Measurements from ENCODE around the gene TIPIN. TPM values are rescaled to one million over a fixed set of nuclear protein-coding genes. Genes with fewer than 3 reads are reported as not detected.

TIPIN gene
- total and polyA plus RNA-seq, 8 donors, result 2.3 to 13.8 (median 3.1) TPM; not detected in 1

GRCh38 chr15:66378814-66379430 lies 22.4 kb upstream of the TIPIN start:
- 89 to 94% (median 90%) methylated on average over 7 of the region's 7 CpGs for WGBS, 5 donors

GRCh38 chr15:66374179-66374578 lies 17.7 kb upstream of the TIPIN start:
- H3K4me1 ChIP-seq, result peaks cover 0 to 12% (median 0%) of the 10 kb centered on the region in 4 donors
- intact Hi-C loops (cut with DNase I; ENCODE audit: low total_unique reads), result no loop called here
- no peaks in the 10 kb centered on the region for H3K27me3 ChIP-seq
- H3K27ac ChIP-seq, result no peak overlapping the region
- H3K36me3 ChIP-seq, result no peaks in the 10 kb centered on the region
- TF ChIP-seq EP300 (IDR thresholded peaks at IDR 0.05), result no peak
- TF ChIP-seq CTCF (IDR thresholded peaks at IDR 0.05), result no peak
- TF ChIP-seq POLR2A (IDR thresholded peaks at IDR 0.05), result no peak
- TF ChIP-seq POLR2AphosphoS5 (IDR thresholded peaks at IDR 0.05), result no peak
- 87 to 99% (median 96%) methylated on average over 4 of the region's 4 CpGs for WGBS, 5 donors
- H3K9me3 ChIP-seq, result peaks cover 4 to 12% (median 10%) of the 10 kb centered on the region in 4 donors
- no peak overlapping the region for H3K4me3 ChIP-seq
- no peak for DNase-seq

More at GRCh38 chr15:66378814-66379430, 22.4 kb upstream of the TIPIN start:
- Histone ChIP-seq H3K4me3 (no peak overlapping the region), H3K9me3 (peaks cover 4 to 11% (median 8%) of the 10 kb centered on the region in 4 donors), H3K36me3 (no peaks in the 10 kb centered on the region), H3K27me3 (no peaks in the 10 kb centered on the region), H3K4me1 (no peaks in the 10 kb centered on the region), H3K27ac (no peak overlapping the region)
- no peak for DNase-seq
- intact Hi-C loops (cut with DNase I; ENCODE audit: low total_unique reads), result no loop called here
- no peak for TF ChIP-seq POLR2A (IDR thresholded peaks at IDR 0.05)
- no peak for TF ChIP-seq EP300 (IDR thresholded peaks at IDR 0.05)
- no peak for TF ChIP-seq POLR2AphosphoS5 (IDR thresholded peaks at IDR 0.05)
- TF ChIP-seq CTCF (IDR thresholded peaks at IDR 0.05), result no peak

GRCh38 chr15:66369773-66370651 lies 13.5 kb upstream of the TIPIN start:
- intact Hi-C loops (cut with DNase I; ENCODE audit: low total_unique reads), result no loop called here
- Histone ChIP-seq H3K27ac (peak overlapping the region in 4 of 5 donors; percentile 49 to 81 (median 61)), H3K36me3 (no peaks in the 10 kb centered on the region), H3K4me3 (peak overlapping the region; percentile 10 to 39 (median 27)), H3K27me3 (no peaks in the 10 kb centered on the region), H3K4me1 (peaks cover 0 to 12% (median 0%) of the 10 kb centered on the region in 4 donors), H3K9me3 (peaks cover 4 to 12% (median 10%) of the 10 kb centered on the region in 4 donors)
- peak in 1 of 2 donors; percentile 47 for DNase-seq
- no peak for TF ChIP-seq EP300 (IDR thresholded peaks at IDR 0.05)
- TF ChIP-seq POLR2A (IDR thresholded peaks at IDR 0.05), result no peak
- TF ChIP-seq POLR2AphosphoS5 (IDR thresholded peaks at IDR 0.05), result peak in 2 of 3 donors; percentile 4 to 10
- no peak for TF ChIP-seq CTCF (IDR thresholded peaks at IDR 0.05)
- 25 to 33% (median 31%) methylated on average over 12 of the region's 12 CpGs for WGBS, 5 donors

- H3K36me3 ChIP-seq, result no peaks in the 10 kb centered on the region
- intact Hi-C loops (cut with DNase I; ENCODE audit: low total_unique reads), result no loop called here
- H3K9me3 ChIP-seq, result no peaks in the 10 kb centered on the region
- H3K27me3 ChIP-seq, result no peaks in the 10 kb centered on the region
- no peak overlapping the region for H3K4me3 ChIP-seq
- TF ChIP-seq POLR2A (IDR thresholded peaks at IDR 0.05) (no peak), CTCF (IDR thresholded peaks at IDR 0.05) (no peak), POLR2AphosphoS5 (IDR thresholded peaks at IDR 0.05) (no peak), EP300 (IDR thresholded peaks at IDR 0.05) (no peak)
- H3K4me1 ChIP-seq, result peaks cover 0 to 7% (median 0%) of the 10 kb centered on the region in 4 donors
- 79 to 88% (median 86%) methylated on average over 3 of the region's 3 CpGs for WGBS, 5 donors
- DNase-seq, result no peak
- H3K27ac ChIP-seq, result no peak overlapping the region
These were observed 8.6 kb upstream of the TIPIN start for GRCh38 chr15:66364944-66365528.
